ENCODE results near the gene SGIP1. TPM values are rescaled to one million over a fixed set of nuclear protein-coding genes. Genes with fewer than 3 reads are reported as not detected.

Gene SGIP1
- total RNA-seq, 1 donor from 2014 or later, result 6.9 TPM

DNA sequence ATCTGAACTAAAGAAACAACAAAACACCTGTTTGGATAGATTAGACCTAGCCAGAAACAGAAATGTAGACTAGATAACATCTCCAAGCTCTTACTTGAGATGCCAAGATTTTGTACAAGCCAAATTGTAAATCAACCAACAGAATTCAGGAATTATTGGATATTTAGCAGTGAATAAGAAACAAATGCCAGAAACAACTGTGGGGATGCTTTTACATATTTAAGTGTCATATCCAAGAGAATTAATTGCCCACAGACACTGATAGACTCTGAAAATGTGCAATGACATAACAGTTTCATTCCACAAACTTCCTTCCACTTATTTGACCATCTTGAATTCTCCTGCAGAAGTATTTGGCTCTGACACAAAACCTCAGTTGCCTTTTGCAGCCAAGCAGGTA, 92.3 kb downstream of the SGIP1 start:
- TF ChIP-seq, protein P1, sequence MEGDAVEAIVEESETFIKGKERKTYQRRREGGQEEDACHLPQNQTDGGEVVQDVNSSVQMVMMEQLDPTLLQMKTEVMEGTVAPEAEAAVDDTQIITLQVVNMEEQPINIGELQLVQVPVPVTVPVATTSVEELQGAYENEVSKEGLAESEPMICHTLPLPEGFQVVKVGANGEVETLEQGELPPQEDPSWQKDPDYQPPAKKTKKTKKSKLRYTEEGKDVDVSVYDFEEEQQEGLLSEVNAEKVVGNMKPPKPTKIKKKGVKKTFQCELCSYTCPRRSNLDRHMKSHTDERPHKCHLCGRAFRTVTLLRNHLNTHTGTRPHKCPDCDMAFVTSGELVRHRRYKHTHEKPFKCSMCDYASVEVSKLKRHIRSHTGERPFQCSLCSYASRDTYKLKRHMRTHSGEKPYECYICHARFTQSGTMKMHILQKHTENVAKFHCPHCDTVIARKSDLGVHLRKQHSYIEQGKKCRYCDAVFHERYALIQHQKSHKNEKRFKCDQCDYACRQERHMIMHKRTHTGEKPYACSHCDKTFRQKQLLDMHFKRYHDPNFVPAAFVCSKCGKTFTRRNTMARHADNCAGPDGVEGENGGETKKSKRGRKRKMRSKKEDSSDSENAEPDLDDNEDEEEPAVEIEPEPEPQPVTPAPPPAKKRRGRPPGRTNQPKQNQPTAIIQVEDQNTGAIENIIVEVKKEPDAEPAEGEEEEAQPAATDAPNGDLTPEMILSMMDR (conservative IDR thresholded peaks at IDR 0.05; ENCODE audit: low read depth, low read length), result no peak
- H3K4me3 ChIP-seq (ENCODE audit: low read depth, low read length), result no peak overlapping the region
- DNase-seq (ENCODE audit: low read depth), result no peak

- H3K4me3 ChIP-seq (ENCODE audit: low read depth, low read length), result no peak overlapping the region
- DNase-seq (ENCODE audit: low read depth), result no peak
- TF ChIP-seq, protein P1 (conservative IDR thresholded peaks at IDR 0.05; ENCODE audit: low read depth, low read length), result no peak
Measured at GRCh38 chr1:66628926-66629325, 95.0 kb downstream of the SGIP1 start.

DNA sequence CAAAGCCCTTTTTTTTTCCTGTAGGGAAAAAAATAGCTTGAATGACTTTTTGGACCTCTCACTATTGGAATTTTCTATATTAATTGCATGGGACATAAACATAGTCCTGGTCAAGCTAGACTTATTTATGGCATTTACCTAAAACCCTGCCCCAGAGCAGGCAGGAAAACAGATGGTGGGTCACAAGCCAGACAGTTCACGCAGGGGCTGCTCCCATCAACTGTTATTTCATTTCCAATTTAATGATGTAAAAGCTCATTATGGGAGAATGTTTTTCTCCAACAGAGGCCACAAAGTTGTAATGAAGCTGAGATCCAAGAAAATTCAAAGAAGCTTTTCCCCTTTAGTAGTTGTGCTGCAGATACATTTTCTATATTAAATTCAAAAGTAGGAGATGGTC, 99.2 kb downstream of the SGIP1 start:
- no peak overlapping the region for H3K4me3 ChIP-seq (ENCODE audit: low read depth, low read length)
- no peak for DNase-seq (ENCODE audit: low read depth)
- TF ChIP-seq, protein P1 (conservative IDR thresholded peaks at IDR 0.05; ENCODE audit: low read depth, low read length), result no peak

GRCh38 chr1:66637146-66637545, 103.2 kb downstream of the SGIP1 start:
- no peak for DNase-seq (ENCODE audit: low read depth)
- TF ChIP-seq, protein P1 (conservative IDR thresholded peaks at IDR 0.05; ENCODE audit: low read depth, low read length), result no peak
- H3K4me3 ChIP-seq (ENCODE audit: low read depth, low read length), result no peak overlapping the region

- H3K4me3 ChIP-seq (ENCODE audit: low read depth, low read length), result no peak overlapping the region
- no peak for DNase-seq (ENCODE audit: low read depth)
- TF ChIP-seq, protein P1 (conservative IDR thresholded peaks at IDR 0.05; ENCODE audit: low read depth, low read length), result no peak
Measured at GRCh38 chr1:66641891-66642473, 108.0 kb downstream of the SGIP1 start.

DNA sequence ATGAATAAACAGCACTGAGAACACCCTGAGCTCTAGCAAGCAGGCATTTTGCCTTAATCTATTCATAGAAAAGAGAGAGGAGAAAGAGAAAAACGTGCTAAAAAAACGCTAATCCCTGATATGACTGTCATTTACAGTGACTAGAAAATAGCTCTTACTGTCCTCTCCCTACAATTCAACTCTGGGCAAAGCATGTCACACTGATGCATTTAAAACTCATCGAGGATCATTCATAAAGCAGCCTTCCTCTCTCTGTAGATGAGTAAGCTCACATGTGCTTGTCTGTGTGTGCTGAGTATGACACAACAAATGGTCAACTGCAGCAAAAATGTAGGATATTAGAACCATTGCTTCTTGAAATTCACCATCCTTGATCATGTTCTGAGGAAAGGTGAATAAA, 109.0 kb downstream of the SGIP1 start:
- TF ChIP-seq, protein P1 (conservative IDR thresholded peaks at IDR 0.05; ENCODE audit: low read depth, low read length), result no peak
- no peak for DNase-seq (ENCODE audit: low read depth)

DNA sequence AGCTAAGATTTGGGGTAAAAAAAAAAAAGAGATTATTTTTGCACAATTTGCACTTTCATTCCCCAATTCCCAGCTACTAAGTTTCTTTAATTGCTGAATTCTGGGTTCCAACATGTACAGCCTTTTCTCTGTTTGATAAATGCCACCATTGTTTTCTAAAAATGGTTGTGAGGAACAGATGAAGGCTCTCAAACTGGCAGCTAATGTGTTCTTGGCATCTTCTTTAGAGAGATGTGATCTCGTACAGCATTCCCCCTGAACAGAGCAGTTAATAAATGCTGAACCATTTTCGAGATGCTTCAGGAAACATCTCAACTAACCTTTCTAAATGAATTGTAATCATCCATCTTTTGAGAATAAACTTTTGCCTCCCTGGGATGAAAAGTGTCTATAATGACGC, 110.4 kb downstream of the SGIP1 start:
- DNase-seq (ENCODE audit: low read depth), result no peak
- no peak overlapping the region for H3K4me3 ChIP-seq (ENCODE audit: low read depth, low read length)
- TF ChIP-seq, protein P1 (conservative IDR thresholded peaks at IDR 0.05; ENCODE audit: low read depth, low read length), result no peak

More for the DNA sequence above, 109.0 kb downstream of the SGIP1 start:
- H3K4me3 ChIP-seq (ENCODE audit: low read depth, low read length), result no peak overlapping the region
